ENCODE measurements around the gene MCF2.
A peak's percentile ranks its signal among the peaks of the same experiment; 100 is the strongest.

Gene MCF2

DNA sequence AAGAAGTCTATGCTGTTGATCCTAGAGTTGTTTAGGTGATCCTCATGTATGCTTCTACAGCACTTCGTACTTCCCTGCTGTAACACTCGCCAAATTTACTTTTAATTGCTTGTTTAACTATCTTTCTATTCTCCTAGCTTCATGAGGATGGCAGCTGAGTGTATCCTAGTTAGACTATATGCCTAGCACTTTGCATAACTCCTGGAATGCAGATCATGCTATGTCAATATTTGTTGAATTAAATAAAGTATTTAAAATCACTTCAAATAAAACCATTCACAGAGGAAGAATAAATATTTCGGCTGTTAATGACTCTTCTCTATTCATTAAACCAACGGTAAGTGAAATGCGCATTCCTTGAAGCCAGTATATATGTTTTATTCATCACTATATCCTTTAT lies 122.4 kb downstream of the MCF2 start:
- no peak for TF ChIP-seq CTCF (IDR thresholded peaks at IDR 0.05; ENCODE audit: insufficient read depth, low read length, poor library complexity, severe bottlenecking)
- no peak for DNase-seq (ENCODE audit: extremely low read depth, insufficient read length)
- H3K4me3 ChIP-seq (replicated peaks; ENCODE audit: low read depth, low read length): no peak overlapping the region
- no peaks in the 10 kb centered on the region for H3K27me3 ChIP-seq (replicated peaks; ENCODE audit: control insufficient read depth, insufficient read depth, low read length)
- H3K36me3 ChIP-seq (ENCODE audit: control insufficient read depth, insufficient read depth, low read length): no peaks in the 10 kb centered on the region

DNA sequence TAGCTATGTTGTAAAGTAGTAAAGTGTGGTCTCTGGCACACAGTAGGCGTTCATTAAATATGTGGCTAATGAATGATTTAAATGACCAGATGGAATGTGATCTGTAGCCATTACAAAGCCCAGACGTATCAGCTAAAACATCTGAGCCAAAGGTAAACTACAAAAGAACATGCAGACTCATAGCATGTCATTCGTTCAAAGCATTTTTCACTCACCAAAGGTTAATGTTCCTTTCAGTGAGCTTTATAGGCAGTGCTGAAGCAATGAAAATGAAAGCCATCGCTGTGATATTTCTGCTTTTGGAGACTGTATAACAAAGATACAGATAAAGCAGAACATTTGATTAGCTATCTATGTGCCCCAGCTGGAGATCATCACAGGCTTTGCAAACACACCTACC lies 126.9 kb downstream of the MCF2 start:
- Histone ChIP-seq H3K4me3 (replicated peaks; ENCODE audit: low read depth, low read length) (no peak overlapping the region), H3K36me3 (ENCODE audit: control insufficient read depth, insufficient read depth, low read length) (no peaks in the 10 kb centered on the region), H3K27me3 (replicated peaks; ENCODE audit: control insufficient read depth, insufficient read depth, low read length) (no peaks in the 10 kb centered on the region)
- DNase-seq (ENCODE audit: extremely low read depth, insufficient read length): no peak
- no peak for TF ChIP-seq CTCF (IDR thresholded peaks at IDR 0.05; ENCODE audit: insufficient read depth, low read length, poor library complexity, severe bottlenecking)

- H3K27me3 ChIP-seq (replicated peaks; ENCODE audit: control insufficient read depth, insufficient read depth, low read length): no peaks in the 10 kb centered on the region
- H3K4me3 ChIP-seq (replicated peaks; ENCODE audit: low read depth, low read length): no peak overlapping the region
- no peak for DNase-seq (ENCODE audit: extremely low read depth, insufficient read length)
- TF ChIP-seq CTCF (IDR thresholded peaks at IDR 0.05; ENCODE audit: insufficient read depth, low read length, poor library complexity, severe bottlenecking): no peak
- H3K36me3 ChIP-seq (ENCODE audit: control insufficient read depth, insufficient read depth, low read length): no peaks in the 10 kb centered on the region
Observed at GRCh38 chrX:139566981-139567380, 141.0 kb downstream of the MCF2 start.

GRCh38 chrX:139563251-139563650 lies 144.7 kb downstream of the MCF2 start:
- H3K4me3 ChIP-seq (replicated peaks; ENCODE audit: low read depth, low read length): no peak overlapping the region
- H3K36me3 ChIP-seq (ENCODE audit: control insufficient read depth, insufficient read depth, low read length): no peaks in the 10 kb centered on the region
- DNase-seq (ENCODE audit: extremely low read depth, insufficient read length): no peak
- TF ChIP-seq CTCF (IDR thresholded peaks at IDR 0.05; ENCODE audit: insufficient read depth, low read length, poor library complexity, severe bottlenecking): no peak
- H3K27me3 ChIP-seq (replicated peaks; ENCODE audit: control insufficient read depth, insufficient read depth, low read length): no peaks in the 10 kb centered on the region

DNA sequence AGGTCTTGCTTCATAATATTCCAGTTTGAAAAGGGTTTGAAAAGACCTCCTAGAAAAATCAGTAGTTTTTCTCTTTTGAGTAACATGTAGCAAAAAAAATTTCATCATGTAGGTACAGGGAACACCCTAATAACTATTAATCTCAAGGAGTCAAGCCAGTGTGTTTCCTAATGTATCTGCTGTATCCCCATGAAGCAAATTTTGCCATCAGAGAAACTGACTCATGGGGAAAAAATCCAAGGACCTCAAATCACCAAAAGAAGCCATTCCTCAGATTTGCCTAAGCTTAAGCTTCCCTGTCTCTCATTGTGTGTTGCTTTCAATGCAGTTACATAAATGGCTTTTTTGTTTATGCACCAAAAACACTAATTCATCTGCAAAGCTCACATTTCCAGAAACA lies 147.7 kb downstream of the MCF2 start:
- TF ChIP-seq CTCF (IDR thresholded peaks at IDR 0.05; ENCODE audit: insufficient read depth, low read length, poor library complexity, severe bottlenecking): no peak
- no peak overlapping the region for H3K4me3 ChIP-seq (replicated peaks; ENCODE audit: low read depth, low read length)
- H3K36me3 ChIP-seq (ENCODE audit: control insufficient read depth, insufficient read depth, low read length): no peaks in the 10 kb centered on the region
- DNase-seq (ENCODE audit: extremely low read depth, insufficient read length): no peak
- H3K27me3 ChIP-seq (replicated peaks; ENCODE audit: control insufficient read depth, insufficient read depth, low read length): no peaks in the 10 kb centered on the region

- H3K27me3 ChIP-seq (replicated peaks; ENCODE audit: control insufficient read depth, insufficient read depth, low read length): no peaks in the 10 kb centered on the region
- peak; percentile 55 for TF ChIP-seq CTCF (IDR thresholded peaks at IDR 0.05; ENCODE audit: insufficient read depth, low read length, poor library complexity, severe bottlenecking)
- H3K4me3 ChIP-seq (replicated peaks; ENCODE audit: low read depth, low read length): no peak overlapping the region
- H3K36me3 ChIP-seq (ENCODE audit: control insufficient read depth, insufficient read depth, low read length): no peaks in the 10 kb centered on the region
- peak; percentile 26 for DNase-seq (ENCODE audit: extremely low read depth, insufficient read length)
Observed at GRCh38 chrX:139559383-139560042, 148.5 kb downstream of the MCF2 start.
